Measurements from ENCODE around the gene NMNAT1. TPM values are rescaled to one million over a fixed set of nuclear protein-coding genes. Genes with fewer than 3 reads are reported as not detected.

The NMNAT1 gene
- total and polyA plus RNA-seq, 2 experiments from 2014 or later: 16.9 to 24.1 TPM

- Histone ChIP-seq H3K4me3 (peak overlapping the region; percentile 71), H3K27ac (peak overlapping the region; percentile 97), H3K27me3 (no peaks in the 10 kb centered on the region), H3K9me3 (ENCODE audit: low read depth) (no peaks in the 10 kb centered on the region), H3K36me3 (no peaks in the 10 kb centered on the region), H3K4me1 (ENCODE audit: low read depth) (peaks cover 16% of the 10 kb centered on the region)
- TF ChIP-seq CTCF (IDR thresholded peaks at IDR 0.05; ENCODE audit: low read depth, low read length): no peak
- DNase-seq (ENCODE audit: low read depth in 1 of 2, low spot score in 1 of 2): peak; percentile 34 to 44
These were observed 90.1 kb downstream of the NMNAT1 start for GRCh38 chr1:10033359-10033845.

Other genes with a start within 250 kb of the NMNAT1 start
- gene CLSTN1, start 119.5 kb upstream of the NMNAT1 start, total RNA-seq: 49.4 and 70.9 TPM in 2 replicates
- 81.5 and 95.1 TPM in 2 replicates for gene CLSTN1, start 119.5 kb upstream of the NMNAT1 start, polyA plus RNA-seq
- 122 and 124 TPM in 2 replicates for gene CTNNBIP1, start 33.2 kb upstream of the NMNAT1 start, total RNA-seq
- 80.1 and 111 TPM in 2 replicates for gene CTNNBIP1, start 33.2 kb upstream of the NMNAT1 start, polyA plus RNA-seq
- 23.2 and 34.2 TPM in 2 replicates for gene LZIC, start 84 bp upstream of the NMNAT1 start, total RNA-seq
- gene LZIC, start 84 bp upstream of the NMNAT1 start, polyA plus RNA-seq: 35.4 and 47.2 TPM in 2 replicates
- gene RBP7, start 53.8 kb downstream of the NMNAT1 start, total RNA-seq: 0.86 and 0.92 TPM in 2 replicates
- 2.3 and 4.3 TPM in 2 replicates for gene RBP7, start 53.8 kb downstream of the NMNAT1 start, polyA plus RNA-seq
- gene UBE4B, start 89.5 kb downstream of the NMNAT1 start, total RNA-seq: 45.4 and 72.0 TPM in 2 replicates
- gene UBE4B, start 89.5 kb downstream of the NMNAT1 start, polyA plus RNA-seq: 34.1 and 51.8 TPM in 2 replicates

All from cardiac muscle cell (in vitro differentiated cells and primary cell).